Thyroid gland (tissue), 4 donors: ENCODE results near the gene ICE1. TPM values are rescaled to one million over a fixed set of nuclear protein-coding genes. Genes with fewer than 3 reads are reported as not detected.

Experiments
- DNase-seq, 2 donors: peaks; one replicate each; pipeline ENCODE4 v3.0.0-alpha.2; 2019
- H3K27ac ChIP-seq, 3 donors: fragments of 200-600 bp; sonication (generic); 1 replicate in 2 of 3; 2 replicates in 1 of 3; pipeline ENCODE4 v1.5.1; 2016 to 2019; ENCODE audit warnings: mild to moderate bottlenecking in 1 of 3, moderate library complexity in 1 of 3
- H3K27me3 ChIP-seq: fragments of 200-600 bp; sonication (generic); one replicate; pipeline ENCODE4 v1.5.1; 2019
- H3K36me3 ChIP-seq, 2 donors: fragments of 200-600 bp; sonication (generic); one replicate each; pipeline ENCODE4 v1.5.1; 2016 to 2019
- H3K4me1 ChIP-seq, 2 donors: fragments of 200-600 bp; sonication (generic); one replicate each; pipeline ENCODE4 v1.5.1; 2017 to 2019
- H3K4me3 ChIP-seq, 3 donors: fragments of 200-600 bp; sonication (generic); replicated peaks in 1 of 3; 1 replicate in 2 of 3; 2 replicates in 1 of 3; pipeline ENCODE4 v1.5.1; 2016; ENCODE audit warnings: mild to moderate bottlenecking in 1 of 3
- H3K9me3 ChIP-seq: fragments of 200-600 bp; sonication (generic); one replicate; pipeline ENCODE4 v1.5.1; 2017
- CTCF ChIP-seq, 6 experiments: fragments of 200-600 bp in 3 of 6; fragments of 450-650 bp in 3 of 6; sonication (generic) in 3 of 6; IDR thresholded peaks; one replicate each; pipeline ENCODE4 v1.5.1; 2016 to 2019; ENCODE audit warnings: antibody characterized with exemption in 6 of 6, mild to moderate bottlenecking in 2 of 6, inconsistent platforms in 1 of 6, moderate library complexity in 1 of 6
- WGBS, 2 donors: methylation state at CpG; one replicate each; pipeline ENCODE4 v1.1.5; 2017; 5-methylcytosine and 5-hydroxymethylcytosine counted together
- intact Hi-C: fragments of 100-400 bp; cut with DNase I; formaldehyde crosslinking; loops from one replicate; pipeline ENCODE4 v1.15.1; 2023
- total RNA-seq, 4 donors: library from RNA; depleted of rRNA; stranded (reverse); fragments of >200 nt; gene quantifications; one replicate each; pipeline ENCODE4 v1.2.3, GENCODE V29; 2016

The ICE1 gene
- total RNA-seq, 4 donors from 2014 or later, result 36.7 to 71.8 (median 41.6) TPM

GRCh38 chr5:5539590-5539989, 117.1 kb downstream of the ICE1 start:
- WGBS, 2 donors, result 60 to 97% methylated on average over 3 of the region's 3 CpGs

More at GRCh38 chr5:5539590-5539989, 117.1 kb downstream of the ICE1 start:
- no peak for DNase-seq
- intact Hi-C loops, result no loop called here
- H3K4me3 ChIP-seq, result no peak overlapping the region
- H3K36me3 ChIP-seq, result no peaks in the 10 kb centered on the region
- no peak overlapping the region for H3K27ac ChIP-seq
- no peak for TF ChIP-seq CTCF (IDR thresholded peaks at IDR 0.05)
- no peaks in the 10 kb centered on the region for H3K9me3 ChIP-seq
- H3K4me1 ChIP-seq, result peaks cover 3 to 7% of the 10 kb centered on the region in 2 donors
- no peaks in the 10 kb centered on the region for H3K27me3 ChIP-seq
